Measurements from ENCODE around the gene KDM5B.

Gene KDM5B

DNA sequence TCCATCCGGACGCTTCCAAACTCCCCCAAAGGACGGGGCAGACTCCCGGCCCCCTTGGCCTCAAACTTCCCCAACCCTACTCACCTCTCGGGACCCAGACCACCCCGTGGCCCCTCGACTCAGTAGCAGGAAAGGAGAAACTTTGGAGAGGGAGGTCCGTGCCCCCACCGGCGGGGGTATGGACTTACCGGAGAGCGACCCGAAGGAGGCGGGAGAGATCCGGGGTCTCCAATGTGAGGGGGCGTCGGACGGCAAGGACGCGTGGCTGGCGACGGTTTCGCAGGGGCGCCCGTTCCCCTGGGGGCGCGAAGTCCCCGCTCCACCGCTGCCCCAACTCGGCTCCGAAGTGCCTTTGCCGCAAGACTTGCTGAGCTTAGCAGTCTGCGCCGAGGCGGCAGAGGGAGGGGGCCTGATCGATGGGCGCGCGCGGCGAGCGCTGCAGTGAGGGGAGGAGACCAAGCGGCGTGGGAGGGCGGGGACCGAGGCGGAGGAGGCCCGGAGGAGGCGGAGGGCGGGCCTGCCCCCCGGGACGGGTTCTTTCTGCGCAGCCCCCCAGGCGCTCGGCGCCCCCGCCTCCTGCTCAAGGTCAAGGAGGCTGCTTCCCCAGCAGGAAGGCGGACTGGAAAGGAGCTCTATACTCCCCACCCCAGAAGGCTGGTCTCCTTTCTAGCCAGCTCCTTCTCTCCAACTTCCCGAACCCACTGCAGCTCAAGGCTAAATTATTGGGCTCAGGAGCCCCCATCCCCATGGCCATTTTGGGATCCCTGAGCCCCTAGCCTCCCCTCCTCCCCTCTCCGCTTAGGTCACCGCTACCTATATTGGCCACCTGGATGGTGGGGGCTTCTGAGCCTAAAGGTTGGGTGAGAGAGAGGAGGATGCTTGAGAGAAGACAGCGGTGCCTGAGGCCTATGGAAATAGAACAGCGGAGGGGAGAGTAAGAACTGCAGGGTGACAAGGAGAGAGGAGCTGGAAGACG, 97.9 kb downstream of the KDM5B start, which contains the start of gene SYT2:
SYT2 (minus strand) TSS at position 385 of the 976 bp plus-strand sequence. CDS start 104,682 bp downstream, outside the sequence.
- no peak for DNase-seq

GRCh38 chr1:202709276-202710041, 98.8 kb downstream of the KDM5B start:
- DNase-seq: no peak

DNA sequence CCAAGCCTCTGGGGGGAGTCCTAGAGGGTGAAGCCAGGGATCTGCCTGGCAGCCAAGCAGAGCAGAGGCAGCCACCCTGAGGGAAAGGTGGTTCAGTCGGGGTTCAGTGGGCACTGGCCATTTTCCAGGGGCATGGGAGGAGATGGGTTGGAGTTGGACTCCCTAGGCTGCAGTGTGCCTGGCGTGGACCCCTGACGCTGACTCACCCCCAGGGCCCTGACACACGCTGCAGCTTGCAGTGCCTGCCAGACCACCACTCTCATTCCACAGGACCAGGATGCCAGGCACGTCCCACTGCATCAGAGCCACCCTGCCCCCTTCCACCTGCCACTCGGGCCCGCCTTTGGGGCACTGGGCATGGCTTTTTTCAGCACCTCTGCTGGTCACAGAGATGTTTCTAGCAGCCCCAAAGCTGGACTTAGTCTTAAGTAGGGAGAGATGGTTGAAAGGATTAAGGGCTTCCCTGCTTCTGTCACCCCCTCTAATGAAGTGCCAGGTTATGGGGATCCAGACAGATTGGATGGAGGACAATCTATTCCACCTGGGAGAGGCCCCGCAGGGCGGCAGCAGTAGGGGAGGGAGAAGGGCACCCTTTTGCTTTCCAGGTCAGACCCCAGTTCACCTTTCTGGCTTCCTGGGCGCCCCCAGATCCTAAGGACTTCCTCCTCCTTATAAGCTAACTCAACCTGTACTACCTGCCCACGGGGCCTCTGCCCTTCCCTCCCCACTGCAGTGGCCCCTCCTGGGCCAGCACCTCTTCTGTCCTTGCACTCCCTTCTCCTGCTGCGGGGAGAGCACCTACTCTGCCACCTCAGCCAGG, 99.6 kb downstream of the KDM5B start:
- no peak for DNase-seq

GRCh38 chr1:202706851-202707250, 101.4 kb downstream of the KDM5B start:
- DNase-seq: no peak

GRCh38 chr1:202704601-202705000, 103.6 kb downstream of the KDM5B start:
- no peak for DNase-seq

GRCh38 chr1:202703191-202703590, 105.0 kb downstream of the KDM5B start:
- DNase-seq: no peak

- DNase-seq: no peak
Measured at GRCh38 chr1:202702088-202702487, 106.1 kb downstream of the KDM5B start.

- no peak for DNase-seq
Measured at GRCh38 chr1:202701200-202701599, 107.0 kb downstream of the KDM5B start.

GRCh38 chr1:202700061-202700460, 108.2 kb downstream of the KDM5B start:
- no peak for DNase-seq

- DNase-seq: no peak
Measured at GRCh38 chr1:202698276-202698675, 109.9 kb downstream of the KDM5B start.

- no peak for DNase-seq
Measured at GRCh38 chr1:202697038-202697437, 111.2 kb downstream of the KDM5B start.

DNA sequence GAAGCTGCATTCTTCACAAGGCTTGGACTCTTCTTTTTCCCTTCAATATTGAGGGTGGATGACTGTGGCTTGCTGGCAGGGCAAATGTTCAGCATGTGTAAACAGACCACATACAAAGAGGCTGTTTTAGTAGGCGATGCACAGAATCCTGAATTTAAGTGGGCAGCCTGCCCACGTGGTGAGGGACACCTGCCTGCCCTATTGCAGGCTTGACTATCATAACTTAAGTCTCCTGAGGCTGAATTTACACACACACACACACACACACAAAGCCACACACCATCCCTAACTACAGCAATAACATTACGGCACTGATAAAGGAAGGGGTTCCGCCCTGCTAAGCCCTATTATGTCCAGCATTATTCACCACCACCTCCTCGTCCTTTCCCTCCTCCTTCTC, 113.9 kb downstream of the KDM5B start:
- DNase-seq: no peak

GRCh38 chr1:202692959-202693555, 115.2 kb downstream of the KDM5B start:
- DNase-seq: peak; percentile 54

- no peak for DNase-seq
Measured at GRCh38 chr1:202691816-202692215, 116.4 kb downstream of the KDM5B start.

GRCh38 chr1:202689493-202690342, 118.5 kb downstream of the KDM5B start:
- no peak for DNase-seq

GRCh38 chr1:202689082-202689481, 119.1 kb downstream of the KDM5B start:
- no peak for DNase-seq

DNA sequence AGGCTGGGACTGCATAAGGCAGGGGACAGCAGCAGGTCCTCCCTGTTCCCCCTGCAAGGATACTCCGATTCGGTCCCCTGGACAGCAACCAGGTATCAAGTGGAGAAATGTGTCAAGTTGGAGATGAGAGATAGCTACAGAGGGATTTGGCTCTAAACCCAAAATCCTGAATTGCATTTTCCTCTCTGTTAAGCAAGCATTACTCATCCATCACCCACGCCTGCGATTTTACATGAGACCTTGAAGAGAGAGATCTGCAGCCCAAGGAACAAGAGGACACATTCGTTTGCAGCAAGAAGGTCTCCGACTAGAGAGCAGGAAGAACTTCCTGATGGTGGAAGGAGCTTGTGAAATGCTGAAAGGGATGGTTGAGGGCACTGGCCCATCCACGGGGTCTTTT, 119.8 kb downstream of the KDM5B start:
- no peak for DNase-seq

DNA sequence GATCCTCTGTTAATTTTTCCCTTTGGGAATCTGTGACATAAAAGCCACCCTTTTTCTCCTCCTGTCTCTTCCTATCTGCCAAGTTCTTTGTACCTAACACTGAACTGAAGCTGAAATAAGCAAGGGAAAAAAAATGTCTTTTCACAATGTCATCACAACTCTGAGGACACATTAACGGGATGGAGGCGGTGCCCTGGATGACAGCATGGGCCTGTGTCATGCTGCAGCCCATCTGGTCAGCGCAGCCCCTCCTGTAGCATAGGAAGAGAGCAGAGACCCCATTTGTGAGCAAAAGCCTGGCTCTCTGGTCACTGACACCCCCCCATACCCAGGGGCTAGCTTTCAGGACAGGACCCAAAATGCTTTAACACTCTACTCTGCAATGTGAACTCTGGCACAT, 120.4 kb downstream of the KDM5B start:
- DNase-seq: no peak

DNA sequence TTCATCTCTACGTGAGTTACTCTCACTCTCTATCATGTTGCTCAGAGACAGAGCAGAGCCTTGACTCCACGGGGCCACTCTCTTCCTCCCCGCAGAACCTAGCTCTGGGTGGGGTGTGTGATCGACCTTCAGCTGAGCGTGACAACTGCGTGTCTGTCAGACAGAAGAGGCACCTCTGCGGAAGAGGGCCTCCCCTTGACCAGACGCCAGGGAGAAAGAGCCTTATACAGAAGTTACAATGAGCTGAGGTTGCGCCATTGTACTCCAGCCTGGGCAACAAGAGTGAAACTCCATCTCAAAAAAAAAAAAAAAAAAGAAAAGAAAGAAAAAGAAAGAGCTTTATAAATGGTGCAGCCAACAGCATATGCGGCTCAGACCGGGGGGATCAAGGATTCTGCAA, 120.9 kb downstream of the KDM5B start:
- no peak for DNase-seq

DNA sequence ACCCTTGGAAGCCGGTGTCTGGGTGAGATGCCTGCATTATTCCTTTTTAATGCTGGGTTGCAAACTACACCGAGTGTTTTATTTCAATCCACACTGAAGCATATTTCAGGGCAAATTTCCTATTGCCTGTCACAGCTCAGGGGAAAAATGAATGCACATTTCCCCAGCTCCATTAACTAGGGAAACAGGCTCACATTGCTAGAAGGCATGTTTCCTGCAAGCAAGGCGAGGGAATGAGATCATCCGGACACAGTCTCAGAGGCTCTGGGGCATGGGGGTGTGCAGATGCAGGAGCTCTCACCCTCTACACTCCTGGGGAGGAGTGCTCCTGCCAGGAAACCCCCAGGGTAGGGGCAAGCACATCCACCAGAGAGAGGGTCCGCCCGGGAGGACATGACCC, 122.6 kb downstream of the KDM5B start:
- DNase-seq: no peak

- no peak for DNase-seq
Measured at GRCh38 chr1:202684716-202685115, 123.5 kb downstream of the KDM5B start.

GRCh38 chr1:202683029-202683428, 125.2 kb downstream of the KDM5B start:
- DNase-seq: no peak

Data from CD4-positive, alpha-beta T cell treated with Interleukin-17A for 1 hour (primary cell).